Measurements from ENCODE around the gene URM1. TPM values are rescaled to one million over a fixed set of nuclear protein-coding genes. Genes with fewer than 3 reads are reported as not detected.

The URM1 gene
- total RNA-seq, result 10 to 100 TPM; 17.8 to 20.9 (median 19.7) TPM

- TF ChIP-seq, protein P1, sequence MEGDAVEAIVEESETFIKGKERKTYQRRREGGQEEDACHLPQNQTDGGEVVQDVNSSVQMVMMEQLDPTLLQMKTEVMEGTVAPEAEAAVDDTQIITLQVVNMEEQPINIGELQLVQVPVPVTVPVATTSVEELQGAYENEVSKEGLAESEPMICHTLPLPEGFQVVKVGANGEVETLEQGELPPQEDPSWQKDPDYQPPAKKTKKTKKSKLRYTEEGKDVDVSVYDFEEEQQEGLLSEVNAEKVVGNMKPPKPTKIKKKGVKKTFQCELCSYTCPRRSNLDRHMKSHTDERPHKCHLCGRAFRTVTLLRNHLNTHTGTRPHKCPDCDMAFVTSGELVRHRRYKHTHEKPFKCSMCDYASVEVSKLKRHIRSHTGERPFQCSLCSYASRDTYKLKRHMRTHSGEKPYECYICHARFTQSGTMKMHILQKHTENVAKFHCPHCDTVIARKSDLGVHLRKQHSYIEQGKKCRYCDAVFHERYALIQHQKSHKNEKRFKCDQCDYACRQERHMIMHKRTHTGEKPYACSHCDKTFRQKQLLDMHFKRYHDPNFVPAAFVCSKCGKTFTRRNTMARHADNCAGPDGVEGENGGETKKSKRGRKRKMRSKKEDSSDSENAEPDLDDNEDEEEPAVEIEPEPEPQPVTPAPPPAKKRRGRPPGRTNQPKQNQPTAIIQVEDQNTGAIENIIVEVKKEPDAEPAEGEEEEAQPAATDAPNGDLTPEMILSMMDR (IDR thresholded peaks at IDR 0.05; ENCODE audit: low read depth), result no peak
These were observed at the start of gene URM1 for GRCh38 chr9:128370752-128371629. Gene URM1 (plus strand): TSS chr9:128371374. CDS start chr9:128371381, 7 bp downstream.

GRCh38 chr9:128321879-128322403 is 49.2 kb upstream of the URM1 start:
- TF ChIP-seq, protein P1 (IDR thresholded peaks at IDR 0.05; ENCODE audit: low read depth), result no peak

GRCh38 chr9:128322404-128323211 is 48.6 kb upstream of the URM1 start, which contains the start of the genes COQ4 and TRUB2:
Gene COQ4 (plus strand): TSS chr9:128322839. CDS start chr9:128322859, 20 bp downstream.
Gene TRUB2 (minus strand): TSS chr9:128322447. CDS start chr9:128322408, 39 bp downstream.
- TF ChIP-seq, protein P1 (IDR thresholded peaks at IDR 0.05; ENCODE audit: low read depth), result no peak

GRCh38 chr9:128323212-128323730 is 47.9 kb upstream of the URM1 start:
- TF ChIP-seq, protein P1 (IDR thresholded peaks at IDR 0.05; ENCODE audit: low read depth), result no peak

GRCh38 chr9:128323791-128324190 is 47.4 kb upstream of the URM1 start:
- TF ChIP-seq, protein P1 (IDR thresholded peaks at IDR 0.05; ENCODE audit: low read depth), result no peak

DNA sequence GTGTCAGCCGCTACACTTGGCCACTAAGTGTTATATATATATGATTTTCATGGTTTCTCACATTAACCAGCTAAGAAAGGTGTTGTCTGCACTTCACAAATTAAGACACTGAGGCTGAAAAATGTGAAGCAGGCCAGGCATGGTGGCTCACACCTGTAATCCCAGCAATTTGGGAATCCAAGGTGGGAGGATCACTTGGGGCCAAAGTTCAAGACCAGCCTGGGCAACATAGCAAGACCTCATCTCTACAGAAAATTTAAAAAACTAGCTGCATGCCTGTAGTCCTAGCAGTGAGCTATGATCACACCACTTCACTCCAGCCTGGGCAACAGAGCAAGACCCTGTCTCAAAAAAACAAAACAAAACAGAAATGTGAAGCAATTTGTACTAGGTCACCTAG is 46.8 kb upstream of the URM1 start:
- TF ChIP-seq, protein P1 (IDR thresholded peaks at IDR 0.05; ENCODE audit: low read depth), result no peak
